Esophagus muscularis mucosa (tissue), 4 donors: ENCODE measurements around the gene ZNF460. TPM values are rescaled to one million over a fixed set of nuclear protein-coding genes. Genes with fewer than 3 reads are reported as not detected.

Source experiments
- DNase-seq: peaks from one replicate; pipeline ENCODE4 v3.0.0-alpha.2; 2017; ENCODE audit errors: extremely low spot score
- H3K27ac ChIP-seq, 4 donors: fragments of 200-600 bp; sonication (generic); replicated peaks in 1 of 4; 1 replicate in 3 of 4; 2 replicates in 1 of 4; pipeline ENCODE4 v1.5.1; 2016 to 2019; ENCODE audit warnings: mild to moderate bottlenecking in 1 of 4
- H3K27me3 ChIP-seq, 4 donors: fragments of 200-600 bp; sonication (generic); one replicate each; pipeline versions ENCODE4 v1.5.1 to v1.6.0; 2016 to 2019
- H3K36me3 ChIP-seq, 4 donors: fragments of 200-600 bp; sonication (generic); one replicate each; pipeline ENCODE4 v1.5.1; 2016 to 2019
- H3K4me1 ChIP-seq, 4 donors: fragments of 200-600 bp; sonication (generic); one replicate each; pipeline ENCODE4 v1.5.1; 2016 to 2019
- H3K4me3 ChIP-seq, 4 donors: fragments of 200-600 bp; sonication (generic); 1 replicate in 2 of 4; 2 replicates in 2 of 4; pipeline ENCODE4 v1.5.1; 2016 to 2019; ENCODE audit warnings: mild to moderate bottlenecking in 4 of 4, moderate library complexity in 1 of 4
- H3K9me3 ChIP-seq, 4 donors: fragments of 200-600 bp; sonication (generic); 1 replicate in 3 of 4; 2 replicates in 1 of 4; pipeline ENCODE4 v1.5.1; 2016 to 2019
- CTCF ChIP-seq, 3 experiments: fragments of 200-600 bp in 2 of 3; fragments of 450-650 bp in 1 of 3; sonication (generic) in 2 of 3; IDR thresholded peaks; one replicate each; pipeline ENCODE4 v1.5.1; 2017 to 2019; ENCODE audit warnings: antibody characterized with exemption in 3 of 3, mild to moderate bottlenecking in 2 of 3, moderate library complexity in 1 of 3
- EP300 ChIP-seq: sonication (generic); formaldehyde crosslinking; IDR thresholded peaks from one replicate; pipeline ENCODE4 v1.6.1; 2017; ENCODE audit warnings: antibody characterized with exemption
- POLR2A ChIP-seq: fragments of 450-650 bp; IDR thresholded peaks from one replicate; pipeline ENCODE4 v1.6.1; 2017; ENCODE audit warnings: antibody characterized with exemption, moderate library complexity, mild to moderate bottlenecking, low read depth
- POLR2AphosphoS5 ChIP-seq, 2 donors: sonication (generic); formaldehyde crosslinking; IDR thresholded peaks; one replicate each; pipeline ENCODE4 v1.6.1; 2017; ENCODE audit warnings: antibody characterized with exemption in 2 of 2
- WGBS: methylation state at CpG from one replicate; pipeline ENCODE4 v1.1.5; 2018; 5-methylcytosine and 5-hydroxymethylcytosine counted together
- intact Hi-C: fragments of 100-400 bp; cut with DNase I; formaldehyde crosslinking; loops from one replicate; pipeline ENCODE4 v1.15.1; 2023
- total RNA-seq, 4 donors: library from RNA; depleted of rRNA; stranded (reverse); fragments of >200 nt; gene quantifications; one replicate each; pipeline versions ENCODE4 v1.1.0 to v1.2.1, GENCODE V29; 2016

ZNF460 gene
- total RNA-seq, 4 donors from 2014 or later, result 46.1 to 75.0 (median 50.1) TPM

GRCh38 chr19:57262044-57262443 lies 18.2 kb upstream of the ZNF460 start:
- DNase-seq, result no peak
- H3K36me3 ChIP-seq, result peaks cover 0 to 23% (median 18%) of the 10 kb centered on the region in 4 donors
- WGBS, result 82% methylated on average over 3 of the region's 3 CpGs
- H3K9me3 ChIP-seq, result no peaks in the 10 kb centered on the region
- no peak overlapping the region for H3K27ac ChIP-seq
- intact Hi-C loops, result no loop called here
- no peaks in the 10 kb centered on the region for H3K27me3 ChIP-seq
- TF ChIP-seq CTCF (IDR thresholded peaks at IDR 0.05) (no peak), POLR2AphosphoS5 (IDR thresholded peaks at IDR 0.05) (no peak), EP300 (no peak), POLR2A (no peak)
- no peaks in the 10 kb centered on the region for H3K4me1 ChIP-seq
- H3K4me3 ChIP-seq, result no peak overlapping the region

DNA sequence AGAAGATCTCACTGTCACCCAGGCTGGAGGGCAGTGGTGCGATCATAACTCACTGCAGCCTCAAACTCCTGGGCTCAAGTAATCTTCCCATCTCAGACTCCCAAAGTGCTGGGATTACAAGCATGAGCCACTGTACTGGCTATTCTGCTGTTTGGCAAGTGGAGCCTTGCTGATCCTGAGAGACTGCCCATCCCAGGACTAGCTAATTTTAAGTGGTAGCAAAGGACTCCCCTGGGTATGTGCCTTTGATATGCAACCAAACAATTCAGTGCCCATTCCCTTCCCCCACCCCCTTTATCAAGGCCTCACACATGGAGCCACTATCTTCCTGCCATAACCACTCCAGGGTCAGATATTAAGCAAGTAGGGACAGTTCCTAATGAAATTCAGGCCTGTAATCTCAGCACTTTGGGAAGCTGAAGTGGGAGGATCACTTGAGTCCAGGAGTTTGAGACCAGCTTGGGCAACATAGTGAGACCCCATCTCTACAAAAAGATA lies 17.0 kb upstream of the ZNF460 start:
- Histone ChIP-seq H3K36me3 (peaks cover 0 to 23% (median 19%) of the 10 kb centered on the region in 4 donors), H3K4me3 (no peak overlapping the region), H3K9me3 (no peaks in the 10 kb centered on the region), H3K27me3 (no peaks in the 10 kb centered on the region), H3K27ac (no peak overlapping the region), H3K4me1 (no peaks in the 10 kb centered on the region)
- intact Hi-C loops, result no loop called here
- TF ChIP-seq POLR2AphosphoS5 (IDR thresholded peaks at IDR 0.05), result no peak
- no peak for TF ChIP-seq POLR2A
- no peak for TF ChIP-seq EP300
- TF ChIP-seq CTCF (IDR thresholded peaks at IDR 0.05), result no peak
- DNase-seq, result no peak
- 92% methylated on average over 1 of the region's 1 CpG for WGBS

DNA sequence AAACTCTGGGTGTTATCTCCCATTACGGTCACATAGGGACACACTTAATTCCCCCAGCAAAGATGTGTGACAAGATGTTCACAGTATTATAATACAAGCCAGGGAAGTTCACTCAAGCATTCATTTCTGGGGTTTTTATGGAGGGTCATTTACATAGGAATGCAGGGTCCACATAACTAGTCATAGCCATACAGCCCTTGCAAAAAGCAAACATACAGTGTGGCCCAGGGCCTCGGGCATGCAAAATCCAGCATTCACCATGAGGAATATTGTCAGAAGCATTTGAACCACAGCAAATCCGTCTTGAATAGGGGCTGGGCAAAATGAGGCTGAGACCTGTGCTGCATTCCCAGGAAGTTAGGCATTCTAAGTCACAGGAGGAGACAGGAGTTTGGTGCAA lies 13.0 kb upstream of the ZNF460 start:
- peaks cover 0 to 9% (median 2%) of the 10 kb centered on the region in 4 donors for H3K36me3 ChIP-seq
- no peaks in the 10 kb centered on the region for H3K4me1 ChIP-seq
- no peaks in the 10 kb centered on the region for H3K9me3 ChIP-seq
- intact Hi-C loops, result no loop called here
- H3K27me3 ChIP-seq, result no peaks in the 10 kb centered on the region
- WGBS, result 92% methylated on average over 3 of the region's 3 CpGs
- H3K4me3 ChIP-seq, result no peak overlapping the region
- DNase-seq, result no peak
- TF ChIP-seq POLR2A (no peak), EP300 (no peak), POLR2AphosphoS5 (IDR thresholded peaks at IDR 0.05) (no peak), CTCF (IDR thresholded peaks at IDR 0.05) (no peak)
- H3K27ac ChIP-seq, result no peak overlapping the region

- Histone ChIP-seq H3K4me3 (no peak overlapping the region), H3K36me3 (peaks cover 0 to 16% (median 4%) of the 10 kb centered on the region in 4 donors), H3K27me3 (no peaks in the 10 kb centered on the region), H3K9me3 (no peaks in the 10 kb centered on the region), H3K4me1 (no peaks in the 10 kb centered on the region), H3K27ac (no peak overlapping the region)
- 94% methylated on average over 4 of the region's 4 CpGs for WGBS
- intact Hi-C loops, result no loop called here
- no peak for DNase-seq
- no peak for TF ChIP-seq POLR2A
- no peak for TF ChIP-seq POLR2AphosphoS5 (IDR thresholded peaks at IDR 0.05)
- no peak for TF ChIP-seq CTCF (IDR thresholded peaks at IDR 0.05)
- no peak for TF ChIP-seq EP300
Observed at GRCh38 chr19:57269515-57270250, 10.6 kb upstream of the ZNF460 start.

GRCh38 chr19:57271280-57271679 lies 9.0 kb upstream of the ZNF460 start:
- Histone ChIP-seq H3K36me3 (peaks cover 0 to 25% (median 6%) of the 10 kb centered on the region in 4 donors), H3K4me1 (no peaks in the 10 kb centered on the region), H3K27me3 (no peaks in the 10 kb centered on the region), H3K4me3 (no peak overlapping the region), H3K27ac (no peak overlapping the region), H3K9me3 (no peaks in the 10 kb centered on the region)
- TF ChIP-seq CTCF (IDR thresholded peaks at IDR 0.05), result no peak
- 99% methylated on average over 8 of the region's 8 CpGs for WGBS
- no peak for DNase-seq
- intact Hi-C loops, result no loop called here
